GM12801 (cell line): ENCODE results near the gene CAMK1D.

Source experiments
- CTCF ChIP-seq: IDR thresholded peaks from one replicate; pipeline ENCODE4 v1.5.1; 2011; ENCODE audit warnings: control low read depth; ENCODE audit not compliant: insufficient read length; ENCODE audit errors: extremely low read depth

The CAMK1D gene

GRCh38 chr10:12748186-12748585, 398.8 kb downstream of the CAMK1D start:
- no peak for TF ChIP-seq CTCF

- TF ChIP-seq CTCF: no peak
Measured at GRCh38 chr10:12749760-12750478, 400.6 kb downstream of the CAMK1D start.

- TF ChIP-seq CTCF: no peak
Measured at GRCh38 chr10:12750526-12751201, 401.3 kb downstream of the CAMK1D start.

- TF ChIP-seq CTCF: no peak
Measured at GRCh38 chr10:12755075-12755474, 405.7 kb downstream of the CAMK1D start.

- TF ChIP-seq CTCF: no peak
Measured at GRCh38 chr10:12757351-12757750, 408.0 kb downstream of the CAMK1D start.

- TF ChIP-seq CTCF: no peak
Measured at GRCh38 chr10:12758271-12758670, 408.9 kb downstream of the CAMK1D start.

GRCh38 chr10:12766223-12766622, 416.9 kb downstream of the CAMK1D start:
- no peak for TF ChIP-seq CTCF
